Hematopoietic multipotent progenitor cell treated with erythropoietin and hydrocortisone succinate and interleukin-3 and kit ligand, for 8 days (in vitro differentiated cells): Measurements from ENCODE around the gene IZUMO1.
"Not testable (repeated sequence)": the region's sequence is repeated elsewhere in the genome, so short reads cannot be mapped to it uniquely, and the experiment has no call there.

Experiments
- DNase-seq: peaks from one replicate; pipeline ENCODE4 v3.0.0-alpha.2; 2015

The IZUMO1 gene

DNA sequence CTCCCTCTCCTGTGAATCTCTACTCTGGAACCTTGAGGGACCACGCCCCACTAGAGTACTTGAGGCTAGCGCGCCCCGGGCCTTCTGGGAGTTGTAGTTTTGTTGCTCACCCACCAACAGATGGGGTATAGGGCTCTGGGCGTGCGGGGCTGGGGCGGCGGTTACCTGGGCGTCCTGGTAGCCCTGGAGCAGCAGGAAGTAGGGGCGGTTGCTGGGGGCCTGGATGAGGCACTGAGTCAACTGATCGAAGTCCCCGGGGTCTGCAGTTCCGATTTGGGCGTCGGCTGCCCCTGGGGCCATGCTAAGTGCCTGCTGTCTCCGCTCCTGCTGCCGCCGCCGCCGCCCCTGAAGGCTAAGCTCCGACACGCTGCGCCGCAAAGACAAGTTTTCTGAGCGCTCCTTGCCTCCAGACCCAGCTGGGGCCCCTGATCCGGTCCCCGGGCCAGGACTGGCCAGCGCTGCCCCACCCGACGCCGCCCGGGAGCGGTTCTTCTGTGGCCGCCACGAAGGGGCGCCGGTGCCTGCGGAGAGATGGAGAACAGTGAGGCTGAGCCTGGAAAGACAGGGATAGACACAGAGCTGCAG is 11.6 kb downstream of the IZUMO1 start:
- no peak for DNase-seq

DNA sequence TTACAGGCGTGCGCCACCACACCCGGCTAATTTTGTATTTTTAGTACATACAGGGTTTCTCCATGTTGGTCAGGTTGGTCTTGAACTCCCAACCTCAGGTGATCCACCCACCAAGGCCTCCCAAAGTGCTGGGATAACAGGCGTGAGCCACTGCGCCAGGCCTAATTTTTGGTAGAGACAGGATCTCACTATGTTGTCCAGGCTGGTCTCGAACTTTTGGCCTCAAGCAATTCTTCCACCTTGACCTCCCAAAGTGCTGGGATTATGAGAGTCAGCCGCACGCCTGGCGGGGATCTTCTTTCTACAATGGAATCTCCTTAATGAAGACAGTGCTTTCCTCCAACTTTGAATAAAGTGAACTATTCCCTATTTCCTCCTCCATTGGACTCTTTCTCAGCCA is 12.1 kb downstream of the IZUMO1 start:
- DNase-seq: no peak

DNA sequence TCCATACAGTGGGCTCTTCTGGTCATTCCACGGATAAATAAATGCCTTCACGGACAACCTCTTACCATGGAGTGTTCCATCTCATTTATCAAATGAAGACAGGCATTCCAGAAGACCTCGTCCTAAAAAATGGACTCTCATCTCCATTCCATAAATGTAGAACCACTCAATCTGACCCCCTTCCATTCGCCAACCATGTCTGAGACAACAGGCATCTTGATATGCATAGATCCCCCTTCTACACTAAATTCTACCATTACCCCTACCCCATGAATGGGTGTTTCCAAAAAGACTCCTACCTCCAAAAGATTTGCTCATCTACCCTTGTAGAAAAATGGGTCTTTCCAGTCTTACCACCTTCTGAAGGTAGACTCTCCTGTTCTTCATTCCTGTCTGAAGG is 15.3 kb downstream of the IZUMO1 start:
- DNase-seq: no peak

DNA sequence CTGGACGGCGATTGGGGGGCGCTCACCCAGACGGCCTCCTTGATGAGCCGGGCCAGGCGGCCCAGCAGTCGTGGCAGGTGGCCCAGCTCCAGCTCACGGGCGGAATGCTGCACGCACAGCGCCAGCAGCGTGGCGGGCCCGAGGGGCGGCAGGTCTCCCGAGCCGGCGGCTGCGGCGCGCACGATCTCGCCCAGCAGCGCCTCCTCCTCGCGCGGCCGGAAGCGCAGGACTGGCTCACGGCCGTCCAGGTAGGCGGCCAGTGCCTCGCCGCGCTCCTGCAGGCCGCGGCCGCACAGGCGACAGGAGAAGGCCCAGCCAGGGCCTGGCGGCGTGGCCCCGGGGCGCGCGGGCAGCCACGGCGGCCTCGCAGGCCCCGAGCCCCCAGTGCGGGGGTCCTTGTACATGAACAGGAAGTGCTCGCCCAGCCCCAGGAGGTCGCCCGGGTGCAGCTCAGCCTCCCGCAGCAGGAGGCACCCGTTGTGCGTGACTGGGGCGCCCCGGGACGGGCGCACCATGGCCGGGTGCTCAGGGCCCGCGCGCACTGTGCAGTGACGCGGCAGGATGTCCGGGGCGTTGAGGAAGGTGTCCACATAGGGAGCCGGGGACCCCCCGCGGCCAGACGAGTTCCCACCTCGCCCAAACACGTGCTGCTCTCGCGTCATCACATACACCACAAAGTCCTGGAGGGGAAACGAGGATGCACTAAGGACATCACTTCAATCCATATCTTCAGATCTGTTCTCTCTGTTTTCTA is 17.6 kb downstream of the IZUMO1 start:
- DNase-seq: no peak

DNA sequence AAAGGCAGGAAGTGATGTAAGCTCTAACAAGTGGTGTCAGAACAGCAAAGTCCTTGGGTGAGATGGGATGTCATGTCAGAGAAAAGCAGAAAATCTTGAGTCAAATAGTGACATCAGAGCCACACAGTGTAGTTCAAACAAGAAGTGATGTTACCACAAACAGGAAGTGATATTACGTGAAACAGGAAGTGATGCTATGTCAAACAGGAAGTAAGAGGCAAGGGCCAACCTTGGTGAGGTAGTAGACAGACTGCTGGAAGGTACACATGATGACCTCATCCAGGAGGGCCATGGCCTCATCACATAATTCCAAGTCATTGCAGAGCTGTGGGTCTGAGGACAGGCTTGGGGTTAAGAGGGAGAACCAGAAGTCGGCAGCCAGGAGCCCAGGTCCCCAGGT is 20.2 kb downstream of the IZUMO1 start:
- DNase-seq: peak; percentile 38

DNA sequence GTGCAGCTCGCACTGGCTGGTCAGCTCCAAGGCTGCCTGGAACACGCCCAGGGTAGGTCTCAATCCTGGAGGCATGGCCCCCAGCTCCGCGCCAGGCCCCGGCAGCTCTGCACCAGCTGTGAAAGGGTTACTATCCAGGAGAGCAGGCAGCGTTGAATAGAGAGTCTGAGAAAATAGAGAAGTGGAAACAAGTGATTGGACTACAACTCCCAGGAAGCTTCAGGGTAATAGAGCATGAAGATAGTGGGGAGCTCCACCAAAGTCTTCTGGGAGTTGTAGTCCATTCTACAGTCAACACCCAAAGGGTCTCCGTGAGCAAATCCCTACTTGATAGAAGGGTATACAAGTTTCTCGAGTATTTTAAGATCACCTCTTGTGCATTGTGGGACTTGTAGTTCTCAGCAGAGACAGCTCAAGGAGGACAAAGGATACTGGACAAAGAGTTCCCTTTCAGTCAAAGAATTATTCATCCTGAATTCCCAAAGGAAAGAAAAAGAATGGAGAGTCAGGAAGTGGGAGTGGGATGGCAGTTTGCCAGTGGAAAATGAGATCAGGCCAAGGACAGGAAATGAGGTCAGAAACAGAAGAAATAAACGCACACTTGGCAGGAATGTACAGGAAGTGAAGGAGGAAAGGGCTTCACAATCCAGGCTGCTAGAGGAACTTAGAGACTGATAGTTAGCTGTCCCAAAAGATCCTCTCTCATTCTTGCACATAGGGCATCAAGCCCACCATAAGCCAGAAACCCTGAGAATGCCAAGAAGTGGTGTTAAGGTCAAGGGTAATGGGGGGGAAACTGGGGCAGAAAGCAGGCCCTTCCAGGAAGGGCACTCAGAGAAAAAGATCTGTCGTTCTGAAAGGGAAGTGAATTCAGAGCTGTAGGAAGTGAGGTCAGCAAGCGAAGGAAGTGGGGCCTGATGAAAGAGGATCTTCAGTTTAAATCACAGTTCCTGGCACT is 21.6 kb downstream of the IZUMO1 start:
- DNase-seq: peak; percentile 81

DNA sequence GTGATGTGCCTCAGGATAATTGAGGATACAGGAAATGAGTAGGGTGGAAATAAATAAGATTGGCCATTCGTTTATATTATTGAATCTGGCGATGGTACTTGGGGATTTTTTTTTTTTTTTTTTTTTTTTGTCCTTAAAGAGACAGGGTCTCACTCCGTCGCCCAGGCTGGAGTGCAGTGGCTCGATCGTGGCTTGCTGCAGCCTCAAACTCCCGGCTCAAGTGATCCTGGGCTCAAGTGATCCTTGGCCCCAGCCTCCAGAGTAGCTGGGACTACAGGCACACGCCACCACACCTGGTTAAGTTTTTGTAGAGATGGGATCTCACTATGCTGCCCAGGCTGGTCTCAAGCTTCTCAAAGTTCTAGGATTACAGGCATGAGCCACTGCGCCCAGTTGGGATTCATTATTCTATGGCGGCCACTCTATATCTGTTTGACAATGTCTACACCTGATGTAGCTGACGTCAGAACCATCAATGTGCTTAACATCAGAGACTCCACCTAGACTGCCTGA is 24.5 kb downstream of the IZUMO1 start:
- DNase-seq: no peak

DNA sequence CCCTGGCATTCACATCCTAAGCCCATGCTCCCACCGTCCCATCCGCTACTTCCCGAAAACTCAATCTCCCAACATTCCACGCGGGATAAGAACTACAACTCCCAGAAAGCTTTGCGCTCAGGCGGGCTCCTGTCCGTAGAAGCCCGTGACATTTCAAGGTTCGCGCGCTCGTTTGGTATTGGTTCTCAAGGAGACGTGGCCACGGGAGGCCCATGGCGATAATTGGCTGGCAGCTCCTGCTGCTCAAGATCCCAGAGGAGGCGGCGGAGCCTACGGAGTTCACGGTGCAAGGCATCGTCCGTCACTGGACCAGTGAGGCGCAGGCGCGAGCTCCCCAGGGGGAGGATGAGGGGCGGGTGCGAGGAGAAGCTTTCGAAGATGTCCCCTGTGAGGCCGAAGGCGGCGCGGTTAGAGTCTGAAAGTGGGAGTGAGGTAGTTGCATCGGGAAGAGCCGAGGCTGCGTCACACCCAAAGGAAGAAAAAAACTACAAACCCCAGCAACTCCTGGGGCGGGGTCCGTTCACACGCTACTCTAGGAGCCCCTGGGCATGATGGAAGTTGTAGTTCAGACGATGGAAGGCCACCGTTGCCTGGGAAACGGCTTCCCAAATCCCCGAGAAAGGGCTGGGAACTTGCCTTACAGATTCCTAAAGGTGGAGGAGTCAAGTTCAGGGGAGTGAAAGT is 26.0 kb downstream of the IZUMO1 start:
- DNase-seq: peak; percentile 98

DNA sequence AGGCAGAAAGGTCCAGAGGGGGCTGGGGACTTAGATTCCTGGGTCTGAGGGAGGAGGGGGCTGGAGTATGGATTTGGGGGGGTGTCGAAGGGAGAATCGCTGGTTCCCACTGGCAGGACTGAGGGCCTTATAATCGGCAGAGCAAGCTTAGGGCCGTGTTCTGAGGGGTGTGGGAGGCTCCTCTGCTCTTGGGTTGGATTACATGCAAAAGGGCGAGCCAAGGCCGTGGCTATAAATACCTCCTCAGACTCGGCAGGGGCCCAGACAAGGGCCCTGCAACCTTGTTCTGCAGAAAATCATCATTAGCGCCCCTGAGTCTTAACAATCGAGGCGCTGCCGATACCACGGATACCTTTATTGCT is 26.5 kb downstream of the IZUMO1 start:
- DNase-seq: no peak

DNA sequence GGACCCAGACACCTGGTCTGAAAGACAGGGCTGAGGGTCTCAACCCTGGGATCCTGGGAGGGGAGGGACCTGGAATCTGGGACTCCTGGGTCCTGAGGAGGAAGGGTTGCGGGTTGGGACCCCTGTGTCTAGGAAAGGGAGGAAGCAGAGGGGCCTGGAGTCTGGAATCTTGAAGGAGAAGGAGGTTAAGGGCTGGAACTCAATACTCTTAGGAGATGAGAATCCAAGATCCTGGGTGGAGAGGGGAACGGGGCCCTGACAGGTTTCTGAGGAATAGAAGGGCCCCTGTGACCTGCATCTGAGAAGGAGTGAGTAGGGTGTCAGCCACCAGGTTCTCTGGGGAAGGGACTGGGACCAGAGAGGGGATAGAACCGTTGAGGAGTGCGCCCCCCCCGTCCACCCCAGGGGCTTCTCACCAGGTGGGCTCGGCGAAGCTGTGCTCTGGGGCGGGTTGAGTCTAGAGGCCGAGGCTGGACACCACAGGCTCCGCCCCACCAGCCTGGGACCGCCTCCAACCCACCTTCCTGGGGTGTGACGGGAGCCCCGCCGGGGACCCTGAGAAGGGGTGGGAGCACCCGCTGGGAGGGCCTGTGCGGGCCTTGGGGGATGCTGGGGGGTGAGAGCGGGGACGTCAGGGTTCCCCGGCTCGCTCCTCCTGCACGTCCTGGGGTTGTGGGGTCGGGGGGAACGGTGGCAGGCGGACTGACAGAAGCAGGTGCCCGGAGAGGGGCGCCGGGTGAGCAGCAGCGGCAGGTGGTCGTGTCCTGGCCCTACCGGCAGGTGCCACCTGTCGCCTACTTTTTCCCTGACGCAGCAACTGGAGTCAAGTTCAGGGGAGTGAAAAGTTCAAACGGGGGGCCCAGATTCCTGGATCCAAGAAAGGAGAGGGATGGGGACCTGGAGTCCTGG is 27.2 kb downstream of the IZUMO1 start, which contains the start of gene MAMSTR:
MAMSTR (minus strand) TSS at position 463 of the 909 bp plus-strand sequence. CDS start 694 bp downstream, outside the sequence.
- no peak for DNase-seq

DNA sequence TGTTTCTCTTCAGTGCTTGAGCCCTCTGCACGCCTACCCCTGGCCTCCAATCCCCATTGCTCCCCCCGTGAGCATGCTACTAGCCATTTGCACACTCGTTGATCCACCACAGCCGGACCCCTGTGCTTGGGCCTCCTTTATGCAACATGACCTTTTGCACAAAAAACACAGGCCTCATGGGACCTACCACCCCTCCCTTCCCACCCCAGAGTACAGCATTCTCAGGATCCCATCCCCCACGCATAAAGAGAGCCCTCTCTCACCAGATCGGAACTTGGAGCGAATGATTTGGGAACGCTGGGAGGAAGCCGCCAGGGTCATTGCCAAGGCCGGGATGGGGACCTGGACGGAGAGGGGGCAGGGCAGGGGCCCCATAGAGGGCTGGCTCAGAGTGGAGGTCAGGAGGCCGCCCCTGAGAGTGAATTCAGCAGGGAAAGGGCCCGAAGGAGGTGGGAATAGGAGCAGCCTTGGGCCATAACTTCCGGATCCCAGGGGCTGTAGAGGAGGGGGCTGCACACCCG is 27.9 kb downstream of the IZUMO1 start:
- no peak for DNase-seq

DNA sequence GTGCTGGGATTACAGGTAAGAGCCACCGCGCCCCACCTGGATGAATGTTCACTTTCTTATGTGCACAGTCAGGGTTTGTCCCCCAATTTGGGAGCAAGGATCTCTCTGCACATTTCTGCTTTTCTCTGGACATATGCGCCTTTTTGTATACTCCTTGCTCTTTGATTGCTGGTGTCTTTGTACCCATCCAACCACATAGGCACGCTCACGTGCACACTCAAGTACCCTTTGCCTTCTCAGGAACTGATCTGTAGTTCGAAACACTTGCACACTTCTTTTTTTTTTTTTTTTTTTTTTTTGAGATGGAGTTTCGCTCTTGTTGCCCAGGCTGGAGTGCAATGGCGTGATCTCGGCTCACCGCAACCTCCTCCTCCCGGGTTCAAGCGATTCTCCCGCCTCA is 28.6 kb downstream of the IZUMO1 start:
- not testable (repeated sequence) for DNase-seq

DNA sequence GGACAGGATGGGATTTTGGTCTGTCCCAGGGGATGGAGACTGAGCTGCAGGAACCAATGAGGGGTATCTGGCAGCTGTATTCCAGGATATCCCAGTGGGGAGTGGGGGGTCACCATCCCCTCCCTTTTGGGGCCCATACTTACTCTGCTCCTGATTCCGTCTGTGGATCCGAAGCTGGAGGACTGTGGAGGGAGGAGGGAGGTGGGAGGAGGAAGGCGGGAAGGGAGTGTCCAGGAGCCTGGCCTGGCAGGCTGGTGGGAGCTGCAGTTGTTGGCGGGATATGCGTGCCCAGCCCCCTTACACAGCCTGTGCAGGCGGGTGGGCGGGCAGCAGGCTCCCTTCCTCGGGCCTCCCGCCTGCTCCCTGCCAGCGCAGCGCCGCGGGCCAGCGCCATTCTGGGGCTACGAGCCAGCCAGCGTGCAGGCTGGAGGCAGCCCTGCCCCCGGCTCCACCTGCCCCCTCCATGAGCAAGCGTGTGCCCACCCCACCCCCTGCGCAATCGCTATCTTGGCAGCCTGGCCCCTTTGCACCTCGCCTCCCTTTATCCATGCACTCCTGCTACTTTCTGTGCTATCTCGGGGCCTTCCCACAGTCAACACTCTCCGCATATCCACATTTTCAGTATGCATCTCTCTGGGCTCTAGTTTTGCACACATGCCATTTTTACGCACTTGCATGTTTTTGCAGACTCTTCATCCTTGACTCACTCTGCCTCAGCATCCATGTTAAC is 30.0 kb downstream of the IZUMO1 start:
- DNase-seq: peak; percentile 54

DNA sequence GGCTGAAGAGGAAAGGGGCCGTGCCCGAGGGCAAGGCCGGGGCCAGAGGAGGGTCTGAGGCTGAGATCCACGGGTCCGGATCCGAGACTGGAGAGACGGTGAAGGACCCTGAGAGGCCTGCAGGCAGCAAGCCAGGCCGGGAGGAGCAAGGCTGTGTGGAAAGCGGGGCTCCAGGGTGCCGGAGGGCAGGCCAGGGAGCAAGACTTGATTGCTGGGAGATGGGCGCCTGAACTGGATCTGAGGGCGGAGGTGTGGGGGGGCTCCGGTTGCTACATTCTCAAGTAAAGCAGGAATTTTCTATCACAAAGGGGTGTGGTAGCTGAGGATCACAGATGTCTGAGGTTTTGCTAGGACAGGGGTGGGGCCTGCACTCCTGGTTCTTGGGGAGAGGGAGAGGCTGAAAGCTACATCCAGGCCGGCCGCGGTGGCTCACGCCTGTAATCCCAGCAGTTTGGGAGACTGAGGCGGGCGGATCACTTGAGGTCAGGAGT is 31.0 kb downstream of the IZUMO1 start:
- DNase-seq: no peak

DNA sequence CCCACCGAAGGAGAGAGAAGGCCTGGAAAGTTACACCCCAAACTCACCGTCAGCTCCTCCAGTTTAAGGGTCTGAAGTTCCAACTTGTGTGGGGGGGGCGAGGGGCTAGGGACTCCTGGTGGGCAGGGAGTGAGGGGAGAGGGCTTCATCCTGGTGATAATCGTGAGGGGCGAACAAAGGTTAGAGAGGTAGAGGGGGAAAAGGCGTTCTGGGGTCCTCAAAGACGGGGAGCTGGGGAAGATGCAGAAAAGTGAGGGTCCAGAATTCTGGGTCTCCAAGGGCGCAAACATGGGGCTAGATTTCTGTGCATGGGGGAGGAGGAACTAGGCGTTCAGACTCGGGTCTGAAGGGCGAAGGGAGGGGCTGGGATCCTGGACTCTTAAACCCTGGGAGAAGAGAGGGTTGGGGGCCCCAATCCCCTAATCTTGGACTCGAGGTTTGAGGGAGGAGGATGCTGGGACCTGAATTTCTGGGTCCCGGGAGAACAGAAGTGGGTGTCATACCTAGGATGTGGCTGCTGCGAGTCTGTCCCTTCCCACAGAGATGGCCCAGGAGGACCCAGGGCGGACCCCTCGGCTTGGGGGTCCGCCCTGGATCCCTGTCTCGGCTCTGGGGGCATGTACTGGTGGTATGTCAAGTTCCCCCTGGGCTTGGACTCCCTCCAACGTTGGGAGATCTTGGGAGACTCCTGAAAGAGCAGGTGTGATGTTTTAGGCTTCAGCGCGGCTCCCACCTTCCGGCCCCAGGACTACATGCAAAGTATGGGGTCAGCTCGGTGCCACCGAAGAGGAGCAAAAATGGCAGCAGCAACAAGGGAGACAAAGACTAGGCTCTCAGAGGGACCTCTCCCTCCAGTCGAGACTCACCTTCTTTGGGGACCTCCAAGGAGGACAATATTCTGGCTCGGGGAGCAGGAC is 31.7 kb downstream of the IZUMO1 start:
- no peak for DNase-seq

DNA sequence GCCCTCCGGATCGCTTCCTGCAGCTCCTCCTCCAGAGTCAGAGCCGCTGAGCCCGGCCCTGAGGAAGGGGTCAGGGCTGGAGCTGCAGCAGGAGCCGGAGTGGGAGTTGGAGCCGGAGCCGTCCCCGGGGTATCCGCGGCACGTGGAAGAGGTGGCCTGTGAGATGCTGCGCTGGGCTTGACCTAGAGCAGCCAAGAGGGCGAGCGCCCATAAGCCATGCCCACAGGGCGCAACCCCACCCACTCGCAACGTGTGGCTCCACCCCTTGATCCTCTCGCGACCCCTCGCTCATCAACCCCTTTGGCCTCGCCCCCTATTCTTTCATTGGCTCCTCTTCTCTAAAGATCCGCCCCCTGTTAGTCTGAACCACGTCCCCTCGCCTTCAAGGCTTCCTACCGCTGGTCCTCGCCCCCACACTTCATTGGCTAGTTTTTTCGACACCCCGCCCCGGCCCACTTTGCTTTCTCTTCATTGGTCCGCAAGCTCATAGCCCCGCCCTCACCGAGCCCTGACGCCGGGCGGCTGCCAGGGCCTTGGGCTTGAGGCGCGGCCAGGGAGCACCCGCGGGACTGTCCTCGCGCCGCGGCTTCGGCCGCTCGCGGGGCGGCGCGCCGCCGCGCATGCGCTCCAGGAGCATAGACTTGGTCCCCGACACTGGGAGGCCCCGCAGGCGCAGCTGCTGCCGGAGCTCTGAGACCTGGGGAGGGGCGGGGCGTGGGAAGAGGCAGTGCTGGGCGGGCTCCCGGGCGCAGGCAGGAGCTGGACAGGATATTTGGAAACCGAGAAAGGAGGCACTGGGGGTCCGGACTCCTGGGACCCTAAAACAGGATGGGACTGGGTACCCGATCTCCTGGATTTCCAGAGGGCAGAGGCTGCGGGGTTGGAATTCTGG is 32.6 kb downstream of the IZUMO1 start:
- peak; percentile 99 for DNase-seq

DNA sequence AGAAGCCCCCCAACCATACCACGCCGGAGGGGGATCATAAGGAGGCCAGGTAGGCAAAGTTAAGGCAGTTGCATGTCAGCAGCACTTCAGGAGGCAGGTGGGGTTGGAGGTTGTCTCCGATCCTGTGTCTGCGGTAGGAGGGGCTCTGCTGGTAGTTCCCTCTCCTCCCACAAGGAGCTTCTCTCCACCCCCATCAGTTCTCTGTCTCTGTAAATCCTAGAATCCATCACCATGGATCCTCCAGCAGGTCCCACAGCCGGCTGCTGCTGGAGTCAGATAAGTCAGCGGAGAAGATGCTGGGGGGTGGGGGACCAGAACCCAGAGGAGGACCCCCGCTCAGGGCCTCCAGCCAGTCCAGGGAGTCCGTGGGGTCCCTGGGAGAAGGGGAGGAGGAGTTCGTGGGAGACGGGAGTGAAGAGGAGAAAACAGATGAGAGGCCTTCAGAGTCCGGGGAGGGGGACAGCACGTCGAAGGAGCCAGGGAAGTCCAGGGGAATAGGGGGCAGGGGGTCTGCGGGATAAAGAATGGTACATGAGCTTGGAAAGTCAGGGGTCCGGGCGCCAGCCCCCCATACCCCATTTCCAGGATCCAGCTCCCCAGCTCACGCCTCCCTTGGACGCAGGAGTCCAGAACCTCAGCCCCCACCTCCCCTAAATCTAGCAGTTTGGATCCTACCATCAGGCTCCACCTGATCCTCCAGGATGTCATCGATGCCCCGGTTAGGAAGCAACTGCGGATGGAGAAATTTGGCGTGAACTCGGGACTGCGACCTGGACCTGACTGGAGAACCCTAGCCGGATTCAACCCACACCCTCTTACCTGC is 33.5 kb downstream of the IZUMO1 start:
- peak; percentile 34 for DNase-seq
